HG03097 (cell line): ENCODE data around the gene SPATS1.
"Not testable (repeated sequence)": the region's sequence is repeated elsewhere in the genome, so short reads cannot be mapped to it uniquely, and the experiment has no call there.

Source experiments
- ATAC-seq: cut with Tn5 transposase; IDR thresholded peaks from one replicate; pipeline ENCODE4 v1.9.1; 2021; ENCODE audit not compliant: unreplicated experiment, low FRiP score

The SPATS1 gene

DNA sequence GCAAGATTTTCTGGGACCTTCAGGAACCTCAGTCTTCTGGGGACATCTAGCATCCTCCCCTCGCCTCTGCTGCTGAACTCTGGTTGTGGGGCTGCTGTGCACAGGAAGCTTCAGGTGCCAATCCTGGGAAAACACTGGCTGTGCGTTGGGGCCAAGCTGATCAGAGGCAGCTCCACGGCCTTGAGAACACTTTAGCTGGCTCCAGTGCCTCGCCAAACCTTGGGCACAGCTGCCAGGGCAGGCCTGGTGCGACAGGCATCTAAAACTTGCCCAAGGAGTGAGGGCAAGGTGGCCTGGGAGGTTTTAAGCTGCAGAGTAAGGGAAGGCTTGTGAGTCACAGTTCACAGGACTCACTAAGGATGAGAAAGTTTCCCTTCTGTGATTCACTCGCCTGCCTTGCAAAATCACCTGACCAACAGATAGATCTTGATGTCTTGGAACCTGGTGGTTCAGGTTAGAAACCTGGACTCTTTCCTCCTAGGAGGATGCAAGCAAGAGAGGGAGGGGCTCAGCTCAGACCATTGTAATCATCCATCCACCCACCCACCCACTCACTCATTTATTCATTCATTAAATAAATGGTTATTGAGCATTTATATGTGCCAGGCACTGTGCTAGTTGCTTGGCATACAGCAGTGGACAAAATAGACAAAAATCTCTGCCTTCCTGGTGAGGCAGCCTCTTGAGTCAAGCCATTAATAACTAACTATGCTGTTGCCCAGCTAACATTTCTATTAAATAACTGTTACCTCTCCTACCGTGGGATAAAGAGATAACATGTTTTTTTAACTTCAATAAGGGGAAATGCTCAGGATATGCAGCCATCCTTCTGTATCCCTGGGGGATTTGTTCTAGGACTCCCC, 2.5 kb upstream of the SPATS1 start:
- no peak for ATAC-seq

DNA sequence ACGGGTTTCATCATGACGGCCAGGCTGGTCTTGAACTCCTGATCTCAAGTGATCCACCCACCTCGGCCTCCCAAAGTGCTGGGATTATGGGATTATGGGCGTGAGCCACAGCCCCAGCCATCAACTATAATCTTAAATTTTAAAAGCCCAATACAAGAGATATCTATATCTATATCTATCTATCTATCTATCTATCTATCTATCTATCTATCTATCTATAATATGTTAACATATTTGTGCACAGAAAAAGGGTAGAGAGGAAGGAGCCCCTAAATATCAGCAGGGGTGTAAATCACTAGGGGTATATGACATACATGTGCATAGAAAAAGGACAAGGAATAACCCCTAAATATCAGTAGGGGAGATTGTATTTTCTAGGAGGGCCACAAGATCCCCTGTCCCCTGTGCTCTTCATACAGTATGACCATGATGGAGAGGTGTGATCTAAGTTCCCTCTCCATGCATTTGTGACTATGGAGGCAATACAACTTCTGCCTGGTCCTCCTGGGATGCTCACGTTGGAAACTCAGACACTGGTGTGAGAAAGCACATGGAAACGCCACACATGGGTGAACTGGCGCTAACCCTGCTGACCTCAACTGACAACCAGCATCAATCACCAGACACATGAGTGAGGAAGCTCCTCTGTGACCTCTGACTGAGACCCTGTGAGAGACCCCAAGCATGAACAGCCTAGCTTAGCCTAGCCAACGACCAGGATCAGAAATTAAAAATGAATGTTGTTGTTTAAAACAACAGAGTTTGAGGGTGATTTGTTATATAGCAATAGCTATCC, 1.2 kb upstream of the SPATS1 start:
- no peak for ATAC-seq

DNA sequence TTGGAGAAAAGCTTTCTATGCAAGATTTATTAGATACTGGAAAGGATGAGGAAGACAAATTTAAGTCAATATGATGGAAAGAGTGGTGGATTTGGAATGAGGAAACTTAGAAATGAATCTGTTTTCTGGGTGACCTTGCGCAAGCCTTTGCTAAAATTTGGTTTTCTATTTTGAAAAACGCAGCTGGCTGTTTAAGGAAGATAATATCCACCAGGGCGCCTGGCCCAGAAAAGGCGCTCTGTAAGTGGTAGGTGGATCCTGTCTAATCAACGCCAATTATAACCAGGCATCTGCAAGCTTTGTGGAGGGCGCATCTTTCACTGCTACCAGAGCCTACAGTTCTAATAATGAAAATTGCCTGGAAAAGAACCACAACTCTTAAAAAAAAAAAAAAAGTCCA, 398 bp upstream of the SPATS1 start:
- ATAC-seq, result no peak

DNA sequence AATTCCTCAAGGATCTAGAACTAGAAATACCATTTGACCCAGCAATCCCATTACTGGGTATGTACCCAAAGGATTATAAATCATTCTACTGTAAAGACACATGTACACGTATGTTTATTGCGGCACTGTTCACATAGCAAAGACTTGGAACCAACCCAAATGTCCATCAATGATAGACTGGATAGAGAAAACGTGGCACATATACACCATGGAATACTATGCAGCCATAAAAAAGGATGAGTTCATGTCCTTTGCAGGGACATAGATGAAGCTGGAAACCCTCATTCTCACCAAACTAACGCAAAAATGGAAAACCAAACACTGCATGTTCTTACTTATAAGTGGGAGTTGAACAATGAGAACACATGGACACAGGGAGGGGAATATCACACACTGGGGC, 4.4 kb downstream of the SPATS1 start:
- not testable (repeated sequence) for ATAC-seq

DNA sequence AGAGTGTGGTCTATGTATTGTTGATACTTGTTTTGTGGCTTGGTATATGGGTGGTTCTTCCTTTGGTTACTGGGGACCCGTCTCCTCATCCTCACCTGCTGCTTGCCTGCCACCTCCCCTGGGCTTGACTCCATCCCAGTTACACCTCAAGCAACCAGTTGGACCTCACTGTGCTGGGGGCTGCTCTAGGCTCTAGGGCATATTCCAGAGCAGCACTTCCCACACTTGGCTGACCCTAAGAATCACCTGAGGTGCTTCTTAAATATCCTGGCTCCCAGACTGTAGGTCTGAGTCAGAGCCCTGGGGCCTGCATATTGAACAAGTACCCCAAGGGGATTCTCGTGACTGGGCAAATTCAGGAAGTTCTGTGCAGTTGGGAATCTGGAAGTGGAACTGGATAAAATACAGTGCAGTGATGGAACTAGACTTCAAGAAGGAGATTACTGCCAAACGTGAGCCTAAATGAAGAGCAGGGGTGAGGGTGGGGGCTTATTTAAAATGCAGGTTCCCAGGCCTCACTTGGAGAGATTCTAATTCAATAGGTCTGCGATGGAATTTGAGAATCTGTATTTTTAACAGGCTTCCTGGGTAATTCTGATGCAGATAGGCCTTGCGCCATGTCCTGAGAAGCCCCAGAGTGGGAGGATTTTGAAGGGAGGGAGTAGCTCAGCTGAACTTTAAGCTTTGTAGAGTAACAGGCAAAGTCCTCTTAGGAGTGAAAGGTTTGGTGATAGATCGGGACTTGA, 7.6 kb downstream of the SPATS1 start:
- ATAC-seq, result no peak

DNA sequence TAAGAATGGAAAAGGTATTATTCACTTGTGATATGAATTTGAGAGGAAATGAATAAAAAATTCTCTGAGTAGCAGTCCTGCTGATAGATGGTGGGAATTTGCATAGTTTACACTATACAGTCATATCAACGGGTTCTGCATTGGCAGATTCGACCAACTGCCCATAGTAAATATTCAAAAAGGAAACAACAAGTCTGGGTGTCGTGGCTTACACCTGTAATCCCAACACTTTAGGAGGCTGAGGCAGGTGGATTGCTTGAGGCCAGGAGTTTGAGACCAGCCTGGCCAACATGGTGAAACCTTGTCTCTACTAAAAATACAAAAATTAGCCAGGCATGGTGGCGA, 8.2 kb downstream of the SPATS1 start:
- ATAC-seq, result not testable (repeated sequence)

DNA sequence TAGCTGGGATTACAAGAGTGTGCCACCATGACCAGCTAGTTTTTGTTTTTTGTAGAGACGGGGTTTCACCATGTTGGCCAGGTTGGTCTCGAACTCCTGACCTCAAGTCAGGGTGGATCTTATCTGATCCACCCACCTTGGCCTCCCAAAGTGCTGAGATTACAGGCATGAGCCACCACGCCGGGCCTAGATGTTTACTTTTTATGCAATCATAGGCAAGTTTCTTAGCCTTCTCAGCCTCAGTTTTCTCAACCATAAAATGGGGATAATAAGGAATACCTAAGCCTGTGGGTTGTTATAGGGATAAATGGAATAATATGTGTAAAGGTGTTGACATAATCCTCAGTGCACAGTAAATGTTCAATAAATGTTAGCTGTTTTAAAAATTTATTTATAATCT, 9.8 kb downstream of the SPATS1 start:
- no peak for ATAC-seq

DNA sequence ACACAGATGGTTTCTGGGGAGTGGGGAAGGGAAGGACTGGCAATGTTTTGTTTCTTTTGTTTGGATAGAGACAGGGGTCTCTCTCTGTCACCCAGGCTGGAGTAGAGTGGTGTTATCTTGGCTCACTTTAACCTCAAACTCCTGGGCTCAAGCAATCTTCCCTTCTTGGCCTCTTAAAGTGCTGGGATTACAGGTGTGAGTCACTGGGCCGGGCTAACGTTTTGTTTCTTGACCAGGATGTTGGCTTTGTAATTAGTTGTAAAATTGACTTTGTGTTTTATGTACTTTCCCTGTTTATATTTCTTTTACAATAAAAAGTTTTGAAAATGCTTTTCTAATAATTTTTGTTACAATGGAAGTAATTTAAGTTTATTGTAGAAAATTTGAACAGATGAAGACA, 10.9 kb downstream of the SPATS1 start:
- ATAC-seq, result no peak

DNA sequence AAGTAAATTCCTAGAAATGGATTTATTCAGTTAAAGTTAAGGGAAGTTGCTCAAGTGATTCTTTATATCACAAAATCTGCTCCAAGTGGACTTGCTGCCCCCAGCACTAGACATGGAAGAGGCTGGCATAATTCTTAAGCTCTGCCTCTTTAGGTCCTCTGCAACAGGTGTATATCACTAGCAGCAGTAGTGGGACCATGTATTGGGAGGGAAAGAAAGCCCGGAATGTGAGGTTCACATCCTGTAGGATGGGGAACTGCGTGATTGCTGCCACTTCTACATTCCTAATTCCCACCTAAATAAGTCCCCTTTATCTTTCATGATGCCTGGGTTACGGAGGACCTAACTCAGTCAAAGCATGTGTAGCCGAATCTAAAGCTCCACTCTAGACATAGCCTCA, 13.2 kb downstream of the SPATS1 start:
- no peak for ATAC-seq

DNA sequence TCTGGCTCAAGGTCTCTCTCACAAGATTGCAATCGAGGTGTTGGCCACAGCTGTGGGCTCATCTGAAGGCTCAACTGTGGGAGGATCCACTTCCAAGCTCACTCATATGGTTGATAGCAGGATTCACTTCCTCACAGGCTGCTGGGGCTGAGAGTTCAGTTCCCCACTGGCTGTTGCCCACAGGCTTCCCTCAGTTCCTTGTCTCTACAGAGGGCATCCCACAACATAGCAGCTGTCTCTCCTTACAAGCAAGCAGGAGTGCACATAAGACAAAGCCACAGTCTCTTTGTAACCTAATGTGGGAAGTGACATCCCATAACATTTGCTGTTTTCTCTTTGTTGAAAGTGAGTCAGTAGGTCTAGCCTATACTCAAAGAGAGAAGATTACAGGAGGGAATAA, 14.0 kb downstream of the SPATS1 start:
- ATAC-seq, result no peak

DNA sequence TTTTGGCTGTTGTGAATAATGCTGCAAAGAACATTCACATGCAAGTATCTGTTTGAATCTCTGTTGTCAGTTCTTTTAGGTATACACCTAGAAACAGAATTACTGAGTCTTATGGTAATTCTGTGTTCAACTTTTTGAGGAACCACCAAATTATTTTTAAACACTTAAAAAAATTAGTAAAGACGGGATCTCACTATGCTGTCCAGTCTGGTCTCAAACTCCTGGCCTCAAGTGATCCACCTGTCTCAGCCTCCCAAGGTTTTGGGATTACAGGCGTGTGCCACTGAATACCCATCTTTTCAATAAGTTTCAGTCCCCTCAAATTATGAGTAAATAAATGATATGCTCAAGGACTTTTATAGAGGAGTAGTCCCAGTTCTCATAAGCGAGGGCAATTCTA, 17.5 kb downstream of the SPATS1 start:
- ATAC-seq, result no peak

DNA sequence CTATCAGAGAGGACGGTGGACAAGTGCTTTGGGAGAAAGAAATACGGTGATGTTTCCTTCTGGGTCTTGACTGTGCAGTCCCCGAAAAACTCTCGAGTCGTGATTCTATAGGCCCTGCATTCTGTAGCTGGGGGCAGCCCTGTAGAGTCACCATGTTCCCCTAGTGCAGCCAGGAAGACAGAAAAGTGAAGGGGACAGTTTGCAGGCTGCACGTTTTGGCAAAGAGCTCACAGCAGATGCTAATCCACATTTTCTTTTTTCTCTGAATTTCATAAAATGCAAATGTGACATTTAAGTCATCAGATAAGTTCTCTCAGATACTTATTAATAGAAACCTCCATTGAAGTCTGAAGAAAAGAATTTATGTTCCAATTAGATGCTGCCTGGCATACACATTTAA, 19.5 kb downstream of the SPATS1 start:
- ATAC-seq, result no peak

DNA sequence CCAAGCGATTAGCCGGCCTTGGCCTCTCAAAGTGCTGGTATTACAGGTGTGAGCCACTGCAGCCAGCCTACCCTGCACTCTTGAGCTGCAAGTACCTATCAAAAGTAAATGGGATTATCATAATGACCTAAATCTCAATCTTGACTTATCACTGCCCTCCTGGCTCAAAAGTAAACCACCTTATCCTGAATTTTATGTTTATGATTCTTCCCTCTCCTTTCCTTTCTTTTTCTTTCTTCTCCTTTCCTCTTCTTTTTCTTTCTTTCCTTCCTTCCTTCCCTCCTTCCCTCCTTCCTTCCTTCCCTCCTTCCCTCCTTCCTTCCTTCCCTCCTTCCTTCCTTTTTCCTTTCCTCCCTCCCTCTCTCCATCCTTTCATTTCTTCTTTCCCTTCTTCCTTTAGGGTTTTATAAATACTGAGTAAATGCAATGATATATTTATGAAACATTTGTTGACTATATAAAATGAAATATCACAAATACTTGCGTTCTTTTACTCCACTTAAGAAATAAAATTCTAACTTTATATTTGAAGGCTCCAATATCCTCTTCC, 21.0 kb downstream of the SPATS1 start:
- ATAC-seq, result no peak

DNA sequence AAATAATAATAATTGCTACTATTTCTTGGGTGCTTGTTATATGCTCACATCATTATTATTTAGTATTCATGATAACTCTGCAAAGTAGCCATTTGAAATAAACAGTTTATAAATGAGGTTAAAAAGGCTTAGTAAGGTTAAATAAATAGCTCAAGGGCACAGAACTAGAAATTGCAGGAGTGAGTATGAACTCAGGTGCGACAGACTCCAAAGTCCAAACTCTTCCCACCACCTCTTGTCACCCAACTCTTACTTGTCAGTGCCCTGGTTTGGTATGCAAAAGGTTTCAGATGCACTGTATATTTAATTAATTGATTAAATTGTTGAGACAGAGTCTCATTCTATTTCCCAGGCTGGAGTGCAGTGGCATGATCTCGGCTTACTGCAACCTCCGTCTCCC, 24.3 kb downstream of the SPATS1 start:
- ATAC-seq, result no peak

DNA sequence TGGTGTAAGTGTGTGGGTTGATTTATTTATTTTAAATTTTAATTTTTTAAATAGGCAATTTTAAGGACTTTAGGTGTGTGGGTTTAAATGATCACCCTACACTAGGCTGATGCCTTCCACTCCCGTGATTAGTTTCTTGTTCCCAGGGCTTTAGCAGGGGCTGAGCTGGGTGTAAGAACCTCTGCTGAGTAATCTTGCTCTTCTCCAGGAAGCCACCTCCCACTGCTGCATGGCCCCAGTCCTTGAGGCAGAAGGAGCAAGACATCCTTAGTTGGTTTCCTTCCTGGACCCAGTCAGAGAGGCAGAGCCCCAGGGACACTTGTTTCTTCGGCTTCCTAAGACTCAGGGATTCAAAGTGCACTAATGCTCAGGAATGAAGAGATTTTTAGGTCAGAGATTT, 25.2 kb downstream of the SPATS1 start:
- ATAC-seq, result no peak

DNA sequence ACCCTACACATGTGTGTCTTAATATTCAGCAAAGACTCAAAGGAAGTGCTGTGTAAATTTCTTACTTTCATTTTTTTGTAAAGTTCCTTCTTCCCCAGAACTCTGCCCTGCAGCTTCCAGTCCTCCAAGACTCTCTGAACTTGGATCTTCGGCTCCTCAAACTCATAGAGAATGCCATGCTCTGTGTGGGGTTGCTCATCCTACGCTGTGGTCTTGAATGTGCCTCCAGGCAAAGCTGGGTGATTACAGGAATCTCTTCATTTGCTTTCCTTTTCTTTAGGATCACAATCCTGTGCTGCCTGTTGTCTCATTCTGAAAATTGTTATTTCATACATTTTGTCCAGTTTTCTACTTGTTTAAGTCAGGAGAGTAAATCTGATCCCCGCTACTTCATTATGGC, 30.6 kb downstream of the SPATS1 start:
- ATAC-seq, result no peak

DNA sequence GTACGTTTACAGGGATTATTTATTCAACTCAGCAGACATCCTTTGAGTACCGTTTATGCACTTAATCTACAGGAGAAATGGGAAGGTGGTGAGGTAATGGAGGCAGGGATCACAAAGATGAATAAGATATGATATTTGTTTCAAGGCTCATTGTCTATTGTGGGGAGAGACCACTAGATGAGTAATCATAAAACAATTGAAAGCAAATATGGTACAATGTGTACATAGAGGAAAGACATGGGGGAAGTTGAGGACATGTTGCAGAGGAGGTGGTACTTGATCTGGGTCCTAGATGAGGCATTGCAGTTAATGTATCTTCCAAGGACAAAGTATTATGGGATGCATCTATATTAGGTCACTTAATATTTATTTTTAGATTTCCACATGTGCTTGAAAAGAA, 31.3 kb downstream of the SPATS1 start:
- no peak for ATAC-seq

DNA sequence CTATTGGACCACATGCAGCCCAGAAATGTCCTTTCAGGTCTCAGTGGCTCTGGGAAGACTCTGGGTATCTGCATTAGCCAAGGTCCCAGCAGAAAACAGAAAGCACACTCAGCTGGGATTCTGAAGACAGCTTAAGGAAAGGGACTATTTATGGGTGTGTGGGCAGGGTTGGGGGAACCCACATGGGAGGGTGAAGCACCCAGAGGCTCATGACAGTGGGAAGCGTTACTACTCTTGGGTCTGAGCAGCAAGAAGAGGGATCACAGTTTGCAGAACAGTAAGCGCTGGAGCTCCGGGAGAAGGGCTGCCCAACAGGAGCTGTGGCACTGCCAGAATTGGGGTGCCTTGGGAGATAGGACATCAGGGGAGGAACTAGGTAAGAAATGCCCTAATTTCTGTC, 32.6 kb downstream of the SPATS1 start:
- ATAC-seq, result no peak

DNA sequence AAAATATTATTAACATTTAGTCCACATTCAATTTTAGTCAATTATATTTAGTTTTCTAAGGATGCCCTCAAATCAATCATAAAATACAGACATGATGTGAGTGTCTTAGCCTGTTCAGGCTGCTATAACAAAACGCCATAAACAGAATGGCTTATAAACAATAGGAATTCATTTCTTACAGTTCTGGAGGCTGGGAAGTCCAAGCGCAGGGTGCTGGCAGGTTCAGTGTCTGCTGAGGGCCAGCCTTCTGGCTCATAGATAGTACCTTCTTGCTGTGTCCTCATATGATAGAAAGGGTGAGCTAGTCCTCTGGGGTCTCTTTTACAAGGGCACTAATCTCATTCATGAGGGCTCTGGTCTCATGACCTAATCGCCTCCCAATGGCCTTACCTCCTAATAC, 35.0 kb downstream of the SPATS1 start:
- no peak for ATAC-seq

DNA sequence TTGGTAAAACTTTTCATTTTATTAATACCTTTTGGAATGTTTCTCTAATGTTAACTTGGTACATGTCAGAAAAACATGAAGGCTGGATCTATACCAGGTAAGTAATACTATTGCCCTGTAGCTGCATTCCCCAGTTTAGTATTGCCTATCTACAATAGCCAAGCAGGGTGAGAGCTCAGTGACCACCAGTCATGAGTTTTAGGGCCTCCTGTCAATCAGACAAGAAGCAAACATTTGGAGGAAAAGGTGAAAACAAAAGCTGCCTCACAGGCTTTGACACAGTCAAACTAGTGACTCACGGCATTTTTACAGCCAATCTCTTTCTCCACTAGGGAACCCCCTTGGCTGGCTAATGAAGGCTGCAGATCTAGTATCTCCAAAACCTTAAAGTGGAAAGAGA, 35.5 kb downstream of the SPATS1 start:
- no peak for ATAC-seq

DNA sequence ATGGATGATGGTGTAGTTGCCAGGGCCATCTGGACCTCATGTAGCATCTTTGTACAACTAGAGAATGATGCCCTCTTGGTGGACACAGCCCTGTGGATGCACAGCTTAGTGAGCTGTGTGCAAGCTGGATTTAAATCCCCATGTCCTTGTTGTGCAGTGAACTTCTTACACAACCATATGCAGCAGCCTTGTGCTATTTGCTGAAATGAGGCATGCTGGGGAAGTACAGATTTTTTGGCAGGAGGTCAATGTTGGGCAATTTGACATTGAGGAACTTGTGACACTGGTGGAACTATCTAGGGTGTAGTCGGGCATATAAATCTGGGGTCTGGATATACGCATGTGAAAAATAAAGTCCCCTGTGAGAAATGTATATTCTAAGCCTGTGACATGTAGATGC, 39.3 kb downstream of the SPATS1 start:
- ATAC-seq, result no peak
